SH-SY5Y (cell line): ENCODE measurements around the gene MAP1B.
A peak's percentile ranks its signal among the peaks of the same experiment; 100 is the strongest.

Source experiments
- GATA2 ChIP-seq: IDR thresholded peaks from 2 replicates; pipeline ENCODE4 v1.6.1; 2011; ENCODE audit warnings: mild to moderate bottlenecking, low read depth, low read length
- GATA3 ChIP-seq: IDR thresholded peaks from 2 replicates; pipeline ENCODE4 v1.6.1; 2011; ENCODE audit warnings: low read depth, mild to moderate bottlenecking, low read length, moderate library complexity

GRCh38 chr5:72166070-72166979 lies 59.0 kb downstream of the MAP1B start:
- TF ChIP-seq GATA3 (no peak), GATA2 (peak; percentile 83)
